ENCODE results near the gene IFRD2. TPM values are rescaled to one million over a fixed set of nuclear protein-coding genes. Genes with fewer than 3 reads are reported as not detected.
"Not testable (repeated sequence)": the region's sequence is repeated elsewhere in the genome, so short reads cannot be mapped to it uniquely, and the experiment has no call there.

Gene IFRD2
- polyA plus RNA-seq, 3 donors, result 38.6 to 50.0 (median 46.7) TPM

DNA sequence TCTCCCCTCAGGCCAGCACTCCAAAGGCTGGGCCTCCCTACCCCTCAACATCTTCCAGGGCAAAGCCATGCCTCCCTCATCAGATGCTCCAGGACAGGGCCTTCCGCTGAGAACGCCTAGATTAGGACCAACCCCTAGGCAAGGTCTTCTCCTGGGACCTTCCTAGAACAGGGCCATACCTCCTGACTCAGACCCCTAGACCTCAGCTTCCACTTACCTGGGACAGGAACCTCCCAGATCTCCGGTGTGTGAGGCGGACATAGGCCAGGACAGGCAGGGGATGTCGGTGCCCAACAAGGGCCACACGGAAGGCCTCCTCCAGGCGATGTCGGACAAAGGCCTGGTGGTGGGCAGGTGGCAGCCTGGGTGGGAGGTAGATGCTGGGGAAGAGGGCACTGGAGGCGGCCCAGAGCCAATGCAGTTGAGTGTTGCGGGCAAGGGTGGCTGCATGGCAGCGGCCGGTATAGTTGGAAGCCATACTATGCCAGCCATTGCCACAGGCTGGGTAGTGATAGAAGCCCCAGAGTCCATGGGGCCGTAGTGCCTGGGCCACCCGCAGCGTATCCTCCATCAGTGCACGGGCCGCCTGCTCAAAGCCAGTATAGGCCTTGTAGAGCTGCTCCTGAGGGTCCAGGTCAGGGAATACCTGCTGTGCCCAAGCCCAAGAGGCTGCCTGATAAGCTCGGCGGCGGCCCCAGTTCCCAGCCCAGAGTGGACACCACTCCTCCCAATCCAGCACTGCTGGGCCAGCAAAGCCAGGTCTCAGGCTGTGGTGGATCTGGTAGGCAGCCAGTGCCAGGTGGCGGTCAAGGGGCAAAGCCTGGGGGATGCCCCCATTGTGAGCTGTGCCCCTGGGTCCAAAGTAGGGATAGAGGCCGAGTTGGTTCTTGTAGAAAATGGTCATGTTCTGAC is 2.5 kb upstream of the IFRD2 start:
- no peak for DNase-seq (ENCODE audit: extremely low read depth in 1 of 11, low read depth in 9 of 11, low spot score in 4 of 11)

DNA sequence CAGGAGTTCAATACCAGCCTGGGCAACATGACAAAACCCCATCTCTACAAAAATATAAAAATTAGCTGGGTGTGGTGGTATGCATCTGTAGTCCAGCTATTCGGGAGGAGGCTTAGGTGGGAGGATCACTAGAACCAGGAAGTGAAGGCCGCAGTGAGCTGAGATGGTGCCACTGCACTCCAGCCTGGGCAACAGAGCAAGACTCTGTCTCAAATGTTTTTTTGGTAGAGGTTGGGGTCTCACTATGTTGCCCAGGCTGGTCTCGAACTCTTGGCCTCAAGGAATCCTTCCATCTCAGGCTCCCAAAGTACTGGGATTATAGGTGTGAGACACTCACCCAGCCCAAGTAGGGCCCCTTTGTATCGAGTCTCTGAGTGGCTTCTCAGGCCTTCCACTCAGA is 1.9 kb upstream of the IFRD2 start:
- DNase-seq (ENCODE audit: extremely low read depth in 1 of 11, low read depth in 9 of 11, low spot score in 4 of 11), result no peak

DNA sequence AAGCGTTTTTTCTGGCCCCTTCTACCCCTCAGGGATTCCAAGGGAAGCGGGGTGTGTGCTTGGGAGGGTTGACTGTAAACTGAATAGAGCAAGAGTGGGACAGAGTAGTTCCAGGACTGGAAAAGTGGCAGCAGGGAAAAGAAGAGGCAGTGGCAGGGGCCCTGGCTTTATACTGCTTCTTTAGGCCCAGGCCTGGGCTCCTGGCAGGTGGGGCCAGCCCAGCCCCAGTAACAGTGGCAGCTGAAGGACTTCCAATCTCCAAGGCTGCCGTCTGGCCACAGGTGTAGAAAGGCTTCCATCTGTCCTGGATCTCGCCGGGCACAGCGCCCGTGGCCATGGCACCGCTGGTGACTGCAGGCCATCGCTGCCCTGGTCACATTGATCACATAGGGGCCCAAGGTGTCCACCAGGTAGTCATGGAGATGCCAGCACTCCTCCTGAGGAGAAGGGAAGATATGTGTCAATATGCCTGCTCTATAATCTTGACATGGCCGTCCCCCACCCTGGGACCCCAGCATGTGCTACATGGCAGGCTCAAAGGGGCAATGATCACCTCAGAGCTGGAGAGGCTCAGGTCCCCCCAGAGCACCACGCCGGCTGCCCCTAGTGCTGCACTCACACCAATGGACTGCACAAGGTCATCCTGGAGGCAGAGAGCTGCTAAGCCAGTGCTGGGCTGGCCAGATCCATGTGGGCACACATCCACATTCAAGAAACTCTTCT is 1.0 kb upstream of the IFRD2 start:
- DNase-seq (ENCODE audit: extremely low read depth in 1 of 11, low read depth in 9 of 11, low spot score in 4 of 11), result no peak

DNA sequence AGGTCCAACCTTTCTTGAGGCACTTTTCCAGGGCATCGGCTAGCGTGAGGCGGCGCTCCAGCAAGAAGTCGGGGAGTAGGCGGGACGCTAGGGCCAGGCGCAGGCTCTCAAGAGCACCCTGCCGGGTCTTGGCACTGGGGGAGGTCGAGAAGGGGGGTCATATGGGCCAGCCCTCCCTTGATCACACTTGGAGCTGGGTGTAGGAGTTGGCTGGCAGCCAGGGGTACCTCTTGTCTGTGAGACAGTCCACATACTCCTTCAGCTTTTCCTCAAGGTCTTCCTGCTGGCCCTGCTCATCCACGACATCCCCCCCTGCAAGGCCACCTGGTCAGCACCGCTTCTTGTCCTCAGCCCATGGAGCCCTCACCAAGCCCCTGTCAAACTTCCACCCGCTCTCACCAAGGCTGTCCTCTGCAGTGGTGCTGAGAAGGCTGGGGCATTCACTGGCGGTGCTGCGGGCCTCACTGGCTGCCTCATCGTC is 2.0 kb downstream of the IFRD2 start:
- DNase-seq (ENCODE audit: extremely low read depth in 1 of 11, low read depth in 9 of 11, low spot score in 4 of 11), result no peak

DNA sequence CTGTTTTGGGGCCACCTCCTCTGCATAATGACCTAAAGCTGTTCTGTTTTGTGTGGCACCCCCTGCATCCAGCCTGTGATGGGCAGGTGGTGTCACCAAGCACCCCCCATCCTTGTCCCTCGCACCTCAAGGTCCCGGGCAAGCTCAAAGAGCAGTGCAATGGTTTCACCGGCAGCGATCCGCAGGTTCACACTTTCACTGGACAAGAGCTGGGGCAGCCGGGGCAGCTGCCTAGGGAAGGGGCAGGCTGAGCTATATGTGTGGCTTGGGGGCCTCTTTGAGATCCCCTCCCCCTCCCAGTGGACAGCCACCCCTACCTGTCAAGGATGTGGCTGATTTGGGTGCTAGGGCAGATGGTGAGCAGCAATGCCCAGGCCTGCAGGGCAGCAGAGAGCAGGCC is 3.1 kb downstream of the IFRD2 start:
- no peak for DNase-seq (ENCODE audit: extremely low read depth in 1 of 11, low read depth in 9 of 11, low spot score in 4 of 11)

DNA sequence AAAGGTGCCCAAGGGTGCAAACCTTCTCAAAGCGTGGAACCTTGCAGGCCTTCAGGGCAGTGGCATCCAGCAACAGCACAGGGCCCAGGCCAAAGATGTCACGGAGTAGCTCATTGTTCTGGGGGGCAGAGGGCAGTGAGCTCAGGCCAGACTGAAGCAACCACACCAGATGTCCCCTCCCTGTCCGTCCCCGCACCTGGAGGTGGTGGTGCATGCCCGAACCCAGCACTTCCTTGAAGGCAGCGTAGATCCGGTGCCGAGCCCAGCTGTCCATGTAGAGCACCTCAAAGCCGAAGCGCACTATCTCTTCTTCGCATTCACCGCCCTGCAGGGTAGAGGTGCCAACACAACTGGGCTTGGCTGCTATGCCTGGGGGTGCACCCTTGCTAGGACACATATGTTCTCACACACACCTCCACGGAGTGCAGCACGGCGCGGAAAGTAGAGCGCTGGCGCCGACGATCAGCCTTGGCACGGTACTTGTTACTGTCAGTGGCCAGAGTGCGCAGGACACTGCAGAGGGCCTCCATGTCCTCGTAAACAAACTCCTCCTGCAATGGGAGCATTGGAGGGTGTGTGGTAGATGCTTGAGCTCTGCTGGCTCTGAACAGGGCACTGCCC is 3.7 kb downstream of the IFRD2 start:
- no peak for DNase-seq (ENCODE audit: extremely low read depth in 1 of 11, low read depth in 9 of 11, low spot score in 4 of 11)

DNA sequence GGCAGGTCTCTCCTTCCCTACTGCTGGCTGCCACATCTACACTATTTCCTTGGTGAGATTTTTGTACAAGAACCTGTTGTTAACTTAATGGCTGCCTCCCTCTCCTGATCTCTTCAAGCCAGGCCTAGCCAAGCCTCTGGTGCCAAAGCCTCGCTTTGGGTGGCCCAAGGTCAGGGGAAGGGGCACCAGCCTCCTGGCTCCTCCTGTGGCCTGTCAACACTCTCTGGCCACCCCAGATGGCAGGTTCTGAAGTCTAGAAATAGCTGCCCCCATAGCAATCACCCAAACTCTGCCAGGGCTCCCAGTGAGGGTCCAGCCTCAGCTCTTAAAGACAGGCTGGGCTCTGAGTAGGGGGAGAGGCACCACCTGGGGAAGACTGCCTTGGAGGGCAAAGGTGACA is 5.0 kb downstream of the IFRD2 start:
- no peak for DNase-seq (ENCODE audit: extremely low read depth in 1 of 11, low read depth in 9 of 11, low spot score in 4 of 11)

DNA sequence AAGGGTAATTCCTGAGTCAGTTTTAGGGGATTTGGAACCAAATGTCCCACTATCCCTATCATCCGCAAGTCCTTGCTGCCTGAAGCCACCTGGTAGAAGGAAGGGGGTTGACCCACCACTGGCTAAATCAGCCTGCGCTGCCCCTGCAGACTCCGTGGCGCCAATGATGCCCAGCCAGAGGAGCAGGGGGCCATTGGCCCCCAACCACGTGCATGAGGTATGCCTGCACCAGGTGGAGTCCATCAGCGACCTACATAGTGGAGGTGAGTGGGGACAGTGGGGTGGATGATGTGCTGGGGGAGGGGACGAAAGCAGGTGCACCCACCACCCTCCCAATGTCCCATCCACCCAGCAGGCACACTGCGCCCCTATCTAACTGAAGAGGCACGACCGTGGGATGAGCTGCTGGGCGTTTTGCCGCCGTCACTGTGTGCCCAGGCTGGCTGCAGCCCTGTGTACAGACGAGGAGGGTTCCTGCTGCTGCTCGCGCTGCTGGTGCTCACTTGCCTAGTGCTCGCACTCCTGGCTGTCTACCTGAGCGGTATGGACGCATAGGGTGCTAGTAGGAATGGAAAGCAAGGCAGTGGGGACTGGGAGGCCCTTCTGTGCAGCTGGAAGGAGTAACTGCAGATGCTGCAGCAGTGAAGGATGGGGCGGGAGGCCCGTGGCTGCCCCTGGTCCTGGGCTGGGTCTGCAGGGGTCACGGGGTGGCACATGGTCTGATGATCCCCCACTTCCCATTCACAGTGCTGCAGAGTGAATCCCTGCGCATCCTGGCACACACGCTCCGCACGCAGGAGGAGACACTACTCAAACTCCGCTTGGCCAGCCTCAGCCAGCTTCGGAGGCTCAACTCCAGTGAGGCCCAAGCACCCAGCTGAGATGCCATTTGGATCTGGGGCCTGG is 5.7 kb downstream of the IFRD2 start:
- no peak for DNase-seq (ENCODE audit: extremely low read depth in 1 of 11, low read depth in 9 of 11, low spot score in 4 of 11)

DNA sequence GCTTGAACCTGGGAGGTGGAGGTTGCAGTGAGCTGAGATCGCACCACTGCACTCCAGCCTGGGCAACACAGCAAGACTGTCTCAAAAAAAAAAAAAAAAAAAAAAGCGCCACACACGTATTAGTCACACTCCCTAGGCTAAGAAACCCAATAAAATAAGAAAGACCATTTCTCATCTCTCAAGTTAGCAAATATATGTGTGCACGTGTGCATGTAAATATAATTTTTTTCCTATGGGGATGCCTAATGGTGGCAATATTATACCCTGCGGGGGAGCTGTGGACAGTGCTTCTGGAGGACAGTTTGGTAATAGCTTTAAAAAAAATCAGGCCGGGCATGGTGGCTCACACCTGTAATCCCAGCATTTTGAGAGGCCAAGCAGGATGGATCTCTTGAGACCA is 8.1 kb downstream of the IFRD2 start:
- not testable (repeated sequence) for DNase-seq (ENCODE audit: extremely low read depth in 1 of 11, low read depth in 9 of 11, low spot score in 4 of 11)

DNA sequence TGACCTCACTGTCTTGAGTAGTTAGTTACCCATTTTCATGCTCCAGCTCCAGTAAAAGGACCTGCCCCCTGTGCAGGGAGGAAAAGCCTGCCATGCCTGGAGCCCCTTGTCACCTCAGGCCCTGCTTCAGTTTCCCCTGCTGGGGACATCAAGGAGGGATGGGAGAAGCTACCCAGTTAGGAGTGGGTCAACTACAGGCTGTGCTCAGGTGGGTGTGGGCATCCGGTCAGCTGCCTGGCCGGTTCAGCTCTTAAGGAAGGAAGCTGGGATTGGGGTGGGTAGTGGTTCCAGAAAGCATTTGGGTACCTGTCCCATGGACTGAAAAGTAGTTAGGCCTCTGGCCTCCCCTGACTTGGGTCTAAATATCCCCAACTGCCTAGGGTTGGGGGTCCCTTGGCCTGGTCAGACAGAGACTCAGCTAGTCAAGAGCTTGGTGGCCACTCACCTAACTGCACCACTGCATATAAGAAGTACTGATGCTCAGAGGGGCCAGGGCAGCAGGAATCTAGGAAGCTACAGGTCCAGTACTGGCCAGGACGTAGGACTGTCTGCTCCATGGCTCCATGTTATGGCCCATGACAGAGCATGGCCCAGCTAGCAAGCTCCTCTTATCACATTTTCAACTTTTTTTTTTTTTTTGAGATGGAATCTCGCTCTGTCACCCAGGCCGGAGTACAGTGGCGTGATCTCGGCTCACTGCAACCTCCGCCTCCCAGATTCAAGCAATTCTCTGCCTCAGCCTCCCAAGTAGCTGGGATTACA is 12.8 kb downstream of the IFRD2 start:
- DNase-seq (ENCODE audit: extremely low read depth in 1 of 11, low read depth in 9 of 11, low spot score in 4 of 11), result no peak

DNA sequence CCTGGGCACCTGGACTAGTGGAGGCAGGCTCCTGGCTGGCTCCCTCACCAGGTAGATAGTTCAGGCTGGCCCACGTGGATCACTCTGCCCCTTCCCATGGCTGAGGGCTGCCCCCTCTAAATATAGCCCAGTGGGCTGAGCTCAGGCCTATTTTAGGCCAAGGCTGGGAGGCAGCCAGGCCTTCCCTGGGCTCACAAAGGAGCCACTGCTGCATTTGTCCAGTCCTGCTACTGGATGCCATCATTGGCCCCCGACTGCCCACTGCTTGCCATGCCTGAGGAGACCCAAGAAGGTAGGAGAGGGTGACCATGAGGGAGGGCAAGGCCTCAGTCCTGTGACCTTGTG is 13.4 kb downstream of the IFRD2 start, which contains the start of gene LSMEM2:
LSMEM2 (plus strand) TSS at position 208 of the 345 bp plus-strand sequence; CDS start at position 235, 27 bp downstream.
- DNase-seq (ENCODE audit: extremely low read depth in 1 of 11, low read depth in 9 of 11, low spot score in 4 of 11), result no peak

DNA sequence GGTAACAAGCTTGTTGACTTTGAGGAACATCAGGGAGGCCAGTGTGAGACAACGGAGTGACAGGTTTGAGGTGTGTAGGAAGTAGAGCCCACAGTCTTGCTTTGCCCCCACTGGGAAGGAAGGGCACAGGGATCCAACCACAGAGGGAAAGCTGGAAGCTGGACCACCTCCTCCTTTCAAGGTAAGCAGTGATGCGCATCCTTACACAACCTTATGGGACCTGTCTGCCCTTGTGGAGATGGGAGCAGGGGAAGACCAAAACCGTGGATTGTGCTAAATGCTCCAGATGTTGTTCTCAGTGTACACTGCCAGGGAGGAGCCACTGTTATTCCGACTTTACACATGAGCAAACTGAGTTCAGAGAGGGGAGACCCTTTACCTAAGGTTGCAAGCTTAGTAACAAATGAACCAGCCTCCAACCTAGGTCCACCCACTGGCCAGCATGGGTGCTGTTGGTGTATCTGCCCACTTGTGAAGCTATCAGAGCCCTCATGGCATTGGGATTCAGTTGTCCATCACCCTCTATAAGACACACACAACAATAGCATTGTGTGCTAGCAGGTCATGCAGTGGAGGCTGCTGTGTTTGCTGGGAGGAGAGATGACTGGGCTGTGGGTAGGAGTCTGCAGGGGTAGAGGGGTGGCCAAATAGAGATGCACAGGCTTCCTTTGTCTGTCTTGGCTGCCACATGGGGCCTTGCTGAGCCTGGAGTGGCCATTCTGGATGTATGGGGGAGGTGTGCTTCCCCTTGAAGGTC is 13.9 kb downstream of the IFRD2 start:
- no peak for DNase-seq (ENCODE audit: extremely low read depth in 1 of 11, low read depth in 9 of 11, low spot score in 4 of 11)

DNA sequence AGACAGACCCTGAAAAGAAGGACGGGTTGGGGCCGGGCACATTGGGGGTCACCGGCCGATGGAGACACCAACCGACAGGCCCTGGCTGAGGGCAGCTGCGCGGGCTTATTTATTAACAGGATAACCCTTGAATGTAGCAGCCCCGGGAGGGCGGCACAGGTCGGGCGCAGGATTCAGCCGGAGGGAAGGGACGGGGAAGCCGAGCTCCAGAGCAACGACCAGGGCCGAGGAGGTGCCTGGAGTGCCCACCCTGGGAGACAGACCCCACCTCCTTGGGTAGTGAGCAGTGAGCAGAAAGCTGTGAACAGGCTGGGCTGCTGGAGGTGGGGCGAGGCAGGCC is 15.5 kb downstream of the IFRD2 start:
- DNase-seq (ENCODE audit: extremely low read depth in 1 of 11, low read depth in 9 of 11, low spot score in 4 of 11), result no peak

DNA sequence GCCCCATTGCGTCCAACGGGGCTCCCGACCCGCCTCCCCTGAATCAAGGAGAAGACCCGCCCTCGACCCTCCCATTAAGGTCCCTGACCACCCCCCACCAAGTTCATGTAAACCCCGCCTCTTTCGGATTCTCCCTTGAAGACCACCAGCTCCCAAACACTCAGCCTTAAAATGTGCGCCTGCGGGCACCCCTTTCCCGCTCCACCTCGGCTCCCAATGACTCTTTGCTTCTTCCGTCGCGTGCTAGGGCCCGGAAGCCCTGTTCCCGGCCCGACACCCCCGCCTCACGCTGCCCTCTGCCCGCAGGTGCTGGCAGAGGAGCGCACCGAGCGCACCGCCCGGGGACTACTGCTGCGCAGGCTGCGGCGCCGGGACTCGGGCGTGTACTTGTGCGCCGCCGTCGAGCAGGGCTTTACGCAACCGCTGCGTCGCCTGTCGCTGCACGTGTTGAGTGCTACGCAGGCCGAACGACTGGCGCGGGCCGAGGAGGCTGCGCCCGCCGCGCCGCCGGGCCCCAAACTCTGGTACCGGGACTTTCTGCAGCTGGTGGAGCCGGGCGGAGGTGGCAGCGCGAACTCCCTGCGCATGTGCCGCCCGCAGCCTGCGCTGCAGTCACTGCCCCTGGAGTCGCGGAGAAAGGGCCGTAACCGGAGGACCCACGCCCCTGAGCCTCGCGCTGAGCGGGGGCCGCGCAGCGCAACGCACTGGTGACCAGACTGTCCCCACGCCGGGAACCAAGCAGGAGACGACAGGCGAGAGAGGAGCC is 16.1 kb downstream of the IFRD2 start:
- no peak for DNase-seq (ENCODE audit: extremely low read depth in 1 of 11, low read depth in 9 of 11, low spot score in 4 of 11)

DNA sequence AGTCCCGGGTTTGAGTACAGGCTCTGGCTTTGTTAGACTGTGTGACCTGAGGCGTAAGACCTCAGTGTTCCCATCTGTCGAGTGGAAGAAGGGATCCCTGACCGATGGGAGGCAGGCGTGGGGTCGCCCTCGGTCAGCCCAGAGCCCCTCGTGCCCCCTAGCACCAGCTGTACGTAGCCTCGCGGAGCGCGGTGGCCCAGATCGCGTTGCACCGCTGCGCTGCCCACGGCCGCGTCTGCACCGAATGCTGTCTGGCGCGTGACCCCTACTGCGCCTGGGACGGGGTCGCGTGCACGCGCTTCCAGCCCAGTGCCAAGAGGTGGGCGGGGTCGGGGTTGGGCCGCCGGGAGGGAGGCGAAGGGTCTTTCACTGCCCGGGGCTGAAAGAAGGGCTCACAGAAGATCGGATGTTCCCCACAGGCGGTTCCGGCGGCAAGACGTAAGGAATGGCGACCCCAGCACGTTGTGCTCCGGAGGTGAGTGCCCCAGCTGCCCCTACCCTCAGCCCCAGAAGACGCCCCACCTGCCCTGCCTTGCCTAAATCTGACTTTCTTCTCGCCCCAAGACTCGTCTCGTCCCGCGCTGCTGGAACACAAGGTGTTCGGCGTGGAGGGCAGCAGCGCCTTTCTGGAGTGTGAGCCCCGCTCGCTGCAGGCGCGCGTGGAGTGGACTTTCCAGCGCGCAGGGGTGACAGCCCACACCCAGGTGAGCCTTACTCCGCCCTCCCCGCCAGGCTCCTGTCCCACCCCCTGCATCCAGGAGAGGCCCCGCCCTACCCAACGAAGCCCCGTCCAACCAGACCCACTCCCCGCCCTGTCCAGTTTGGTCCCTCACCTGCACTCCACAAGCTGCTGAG is 16.9 kb downstream of the IFRD2 start:
- no peak for DNase-seq (ENCODE audit: extremely low read depth in 1 of 11, low read depth in 9 of 11, low spot score in 4 of 11)

Data from renal cortex interstitium (tissue), 11 donors.